Uterus (tissue), 4 donors: ENCODE measurements around the gene GUCY2C. TPM values are rescaled to one million over a fixed set of nuclear protein-coding genes. Genes with fewer than 3 reads are reported as not detected.

Experiments used
- DNase-seq, 2 donors: peaks; one replicate each; pipeline ENCODE4 v3.0.0-alpha.2; 2019 to 2020
- H3K27ac ChIP-seq, 2 donors: fragments of 200-600 bp; sonication (generic); 1 replicate in 1 of 2; 2 replicates in 1 of 2; pipeline ENCODE4 v1.5.1; 2016 to 2018
- H3K27me3 ChIP-seq, 2 donors: fragments of 200-600 bp; sonication (generic); one replicate each; pipeline ENCODE4 v1.5.1; 2018 to 2019; ENCODE audit warnings: control low read depth in 1 of 2
- H3K36me3 ChIP-seq, 2 donors: fragments of 200-600 bp; sonication (generic); one replicate each; pipeline ENCODE4 v1.5.1; 2019; ENCODE audit warnings: control low read depth in 1 of 2
- H3K4me1 ChIP-seq, 2 donors: fragments of 200-600 bp; sonication (generic); one replicate each; pipeline ENCODE4 v1.5.1; 2018 to 2019; ENCODE audit warnings: control low read depth in 1 of 2
- H3K4me3 ChIP-seq, 2 donors: fragments of 200-600 bp; sonication (generic); 1 replicate in 1 of 2; 2 replicates in 1 of 2; pipeline ENCODE4 v1.5.1; 2018 to 2019; ENCODE audit warnings: mild to moderate bottlenecking in 1 of 2
- H3K9me3 ChIP-seq, 2 donors: fragments of 200-600 bp; sonication (generic); one replicate each; pipeline ENCODE4 v1.5.1; 2019; ENCODE audit warnings: control low read depth in 1 of 2
- POLR2A ChIP-seq, 2 donors: fragments of 450-650 bp; IDR thresholded peaks; one replicate each; pipeline ENCODE4 v1.6.1; 2016; ENCODE audit warnings: antibody characterized with exemption in 2 of 2, mild to moderate bottlenecking in 1 of 2, moderate library complexity in 1 of 2
- intact Hi-C: fragments of 100-400 bp; cut with DNase I; formaldehyde crosslinking; loops from one replicate; pipeline ENCODE4 v1.15.1; 2023; ENCODE audit warnings: low total_unique reads
- total RNA-seq, 4 donors: library from RNA; depleted of rRNA in 3 of 4; stranded (reverse); fragments of >200 nt in 3 of 4; gene quantifications; one replicate each; pipeline versions ENCODE4 v1.1.0 to v1.2.4, GENCODE V29; 2014 to 2023
- TF ChIP-seq, protein P1 (sequence below), 4 experiments: fragments of 200-600 bp in 2 of 4; fragments of 450-650 bp in 2 of 4; sonication (generic) in 2 of 4; IDR thresholded peaks; one replicate each; pipeline ENCODE4 v1.5.1; 2016 to 2019; ENCODE audit warnings: antibody characterized with exemption in 4 of 4, mild to moderate bottlenecking in 2 of 4, moderate library complexity in 1 of 4
- donor health status: DM: yes; HTN: yes; CAD: no.

The GUCY2C gene
- total RNA-seq, 4 donors from 2014 or later = 0.15 TPM; not detected in 3

DNA sequence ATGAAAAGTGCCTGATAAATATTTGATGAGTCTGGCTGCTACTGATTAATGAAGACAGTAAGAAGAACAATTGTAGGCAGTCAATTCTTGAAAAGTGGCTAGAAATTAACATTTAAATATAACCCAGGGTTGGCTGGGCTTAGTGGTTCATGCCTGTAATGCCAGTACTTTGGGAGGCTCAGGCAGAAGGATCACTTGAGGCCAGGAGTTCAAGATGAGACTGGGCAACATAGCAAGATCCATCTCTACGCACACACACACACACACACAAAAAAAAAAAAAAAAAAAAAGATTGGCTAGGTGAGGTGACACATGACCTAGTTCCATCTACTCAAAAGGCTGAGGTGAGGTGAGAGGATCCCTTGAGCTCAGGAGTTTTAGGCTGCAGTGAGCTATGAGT is 120.8 kb downstream of the GUCY2C start:
- Histone ChIP-seq H3K4me1 (no peaks in the 10 kb centered on the region), H3K27ac (no peak overlapping the region), H3K4me3 (no peak overlapping the region), H3K9me3 (no peaks in the 10 kb centered on the region), H3K27me3 (no peaks in the 10 kb centered on the region), H3K36me3 (no peaks in the 10 kb centered on the region)
- DNase-seq = no peak
- TF ChIP-seq POLR2A (IDR thresholded peaks at IDR 0.05) = no peak
- TF ChIP-seq, protein P1, sequence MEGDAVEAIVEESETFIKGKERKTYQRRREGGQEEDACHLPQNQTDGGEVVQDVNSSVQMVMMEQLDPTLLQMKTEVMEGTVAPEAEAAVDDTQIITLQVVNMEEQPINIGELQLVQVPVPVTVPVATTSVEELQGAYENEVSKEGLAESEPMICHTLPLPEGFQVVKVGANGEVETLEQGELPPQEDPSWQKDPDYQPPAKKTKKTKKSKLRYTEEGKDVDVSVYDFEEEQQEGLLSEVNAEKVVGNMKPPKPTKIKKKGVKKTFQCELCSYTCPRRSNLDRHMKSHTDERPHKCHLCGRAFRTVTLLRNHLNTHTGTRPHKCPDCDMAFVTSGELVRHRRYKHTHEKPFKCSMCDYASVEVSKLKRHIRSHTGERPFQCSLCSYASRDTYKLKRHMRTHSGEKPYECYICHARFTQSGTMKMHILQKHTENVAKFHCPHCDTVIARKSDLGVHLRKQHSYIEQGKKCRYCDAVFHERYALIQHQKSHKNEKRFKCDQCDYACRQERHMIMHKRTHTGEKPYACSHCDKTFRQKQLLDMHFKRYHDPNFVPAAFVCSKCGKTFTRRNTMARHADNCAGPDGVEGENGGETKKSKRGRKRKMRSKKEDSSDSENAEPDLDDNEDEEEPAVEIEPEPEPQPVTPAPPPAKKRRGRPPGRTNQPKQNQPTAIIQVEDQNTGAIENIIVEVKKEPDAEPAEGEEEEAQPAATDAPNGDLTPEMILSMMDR (IDR thresholded peaks at IDR 0.05) = no peak
- intact Hi-C loops = no loop called here

DNA sequence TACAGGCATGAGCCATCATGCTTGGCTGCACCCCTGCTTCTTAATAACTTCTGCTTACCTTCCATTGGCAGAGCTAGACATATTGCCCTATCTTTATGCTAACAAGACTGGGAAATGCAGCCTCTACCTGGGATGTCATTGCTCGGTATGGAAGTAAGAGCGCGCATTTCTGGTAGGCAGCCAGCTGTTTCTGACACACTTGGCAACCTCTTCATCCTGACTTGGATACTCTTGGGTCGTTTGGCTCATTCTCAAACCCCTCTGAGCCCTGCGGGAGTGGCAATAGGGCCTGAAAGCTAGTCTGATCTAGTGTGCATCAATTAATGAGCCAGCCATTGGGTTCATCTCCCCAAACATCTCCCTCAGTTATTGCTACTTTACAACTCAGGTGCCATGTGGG is 123.3 kb downstream of the GUCY2C start:
- Histone ChIP-seq H3K4me1 (no peaks in the 10 kb centered on the region), H3K27ac (no peak overlapping the region), H3K9me3 (no peaks in the 10 kb centered on the region), H3K27me3 (no peaks in the 10 kb centered on the region), H3K36me3 (no peaks in the 10 kb centered on the region), H3K4me3 (no peak overlapping the region)
- intact Hi-C loops = no loop called here
- no peak for DNase-seq
- TF ChIP-seq, protein P1 (IDR thresholded peaks at IDR 0.05) = no peak
- TF ChIP-seq POLR2A (IDR thresholded peaks at IDR 0.05) = no peak

DNA sequence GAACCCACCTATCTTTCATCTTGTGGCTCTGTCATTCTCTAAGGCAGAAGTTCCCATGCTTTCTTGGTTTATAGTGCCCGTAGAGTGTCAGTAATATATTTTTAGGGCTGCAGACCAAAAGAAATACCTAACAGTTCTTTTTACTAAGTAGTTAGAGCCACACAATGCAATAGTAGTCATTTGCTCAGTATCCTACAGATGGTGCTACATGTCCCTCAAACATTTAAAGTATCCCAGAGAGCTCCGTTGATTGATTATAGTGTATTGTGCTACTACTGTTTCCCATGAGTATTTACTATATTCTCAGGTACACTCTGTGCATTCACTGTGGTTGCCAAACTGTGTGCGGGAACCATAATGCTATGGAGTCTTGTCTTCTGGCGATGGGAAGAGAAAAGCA is 124.0 kb downstream of the GUCY2C start:
- Histone ChIP-seq H3K4me1 (no peaks in the 10 kb centered on the region), H3K27me3 (no peaks in the 10 kb centered on the region), H3K36me3 (no peaks in the 10 kb centered on the region), H3K4me3 (no peak overlapping the region), H3K9me3 (no peaks in the 10 kb centered on the region), H3K27ac (no peak overlapping the region)
- intact Hi-C loops = no loop called here
- no peak for DNase-seq
- TF ChIP-seq, protein P1 (IDR thresholded peaks at IDR 0.05) = no peak
- no peak for TF ChIP-seq POLR2A (IDR thresholded peaks at IDR 0.05)

DNA sequence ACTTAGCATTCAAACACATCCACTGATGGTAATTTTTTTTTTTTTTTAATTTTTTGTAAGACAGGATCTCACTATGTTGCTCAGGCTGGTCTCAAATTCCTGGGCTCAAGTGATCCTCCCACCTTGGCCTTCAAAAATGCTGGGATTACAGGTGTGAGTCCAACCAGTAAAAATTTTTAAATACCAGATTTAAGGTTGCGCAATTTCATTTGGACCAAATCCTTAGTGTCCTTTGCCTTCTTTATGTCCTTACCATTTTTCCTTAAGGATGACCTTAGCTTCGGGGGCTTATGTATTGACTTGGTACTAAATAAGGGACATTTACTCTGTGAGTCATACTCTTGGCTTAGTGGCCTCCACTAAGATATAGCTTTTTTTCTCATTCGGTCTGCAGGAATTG is 124.6 kb downstream of the GUCY2C start:
- Histone ChIP-seq H3K4me1 (no peaks in the 10 kb centered on the region), H3K36me3 (no peaks in the 10 kb centered on the region), H3K27ac (no peak overlapping the region), H3K9me3 (no peaks in the 10 kb centered on the region), H3K27me3 (no peaks in the 10 kb centered on the region), H3K4me3 (no peak overlapping the region)
- TF ChIP-seq, protein P1 (IDR thresholded peaks at IDR 0.05) = no peak
- no peak for TF ChIP-seq POLR2A (IDR thresholded peaks at IDR 0.05)
- DNase-seq = no peak
- intact Hi-C loops = no loop called here

DNA sequence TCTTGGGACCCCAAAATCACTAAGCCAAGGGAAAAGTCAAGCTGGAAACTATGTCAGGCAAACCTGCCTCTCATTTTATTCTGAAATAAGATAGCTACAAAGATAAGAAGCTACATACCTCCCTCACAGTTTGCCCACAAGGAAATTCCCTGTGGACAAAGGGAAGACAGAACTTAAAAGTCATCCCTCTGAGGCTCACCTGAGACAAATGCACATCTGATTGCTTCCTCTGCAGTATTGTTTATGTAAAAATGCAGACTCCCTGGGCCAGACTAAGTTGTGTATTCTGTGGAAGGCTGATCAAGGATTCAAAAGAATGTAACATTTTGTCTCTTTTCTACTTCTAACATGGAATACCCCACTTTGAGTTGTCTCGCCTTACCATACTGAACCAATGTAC is 126.2 kb downstream of the GUCY2C start:
- intact Hi-C loops = no loop called here
- Histone ChIP-seq H3K9me3 (no peaks in the 10 kb centered on the region), H3K4me3 (no peak overlapping the region), H3K36me3 (no peaks in the 10 kb centered on the region), H3K4me1 (no peaks in the 10 kb centered on the region), H3K27me3 (no peaks in the 10 kb centered on the region), H3K27ac (no peak overlapping the region)
- TF ChIP-seq, protein P1 (IDR thresholded peaks at IDR 0.05) = no peak
- no peak for TF ChIP-seq POLR2A (IDR thresholded peaks at IDR 0.05)
- DNase-seq = no peak
